Fibroblast of peridontal ligament (primary cell): Measurements from ENCODE around the gene PAK6.

Experiments
- DNase-seq: peaks from one replicate; pipeline ENCODE4 v3.0.0-alpha.2; 2010; ENCODE audit errors: extremely low read depth

Gene PAK6

GRCh38 chr15:40293006-40293405 lies 54.1 kb downstream of the PAK6 start:
- DNase-seq, result no peak

DNA sequence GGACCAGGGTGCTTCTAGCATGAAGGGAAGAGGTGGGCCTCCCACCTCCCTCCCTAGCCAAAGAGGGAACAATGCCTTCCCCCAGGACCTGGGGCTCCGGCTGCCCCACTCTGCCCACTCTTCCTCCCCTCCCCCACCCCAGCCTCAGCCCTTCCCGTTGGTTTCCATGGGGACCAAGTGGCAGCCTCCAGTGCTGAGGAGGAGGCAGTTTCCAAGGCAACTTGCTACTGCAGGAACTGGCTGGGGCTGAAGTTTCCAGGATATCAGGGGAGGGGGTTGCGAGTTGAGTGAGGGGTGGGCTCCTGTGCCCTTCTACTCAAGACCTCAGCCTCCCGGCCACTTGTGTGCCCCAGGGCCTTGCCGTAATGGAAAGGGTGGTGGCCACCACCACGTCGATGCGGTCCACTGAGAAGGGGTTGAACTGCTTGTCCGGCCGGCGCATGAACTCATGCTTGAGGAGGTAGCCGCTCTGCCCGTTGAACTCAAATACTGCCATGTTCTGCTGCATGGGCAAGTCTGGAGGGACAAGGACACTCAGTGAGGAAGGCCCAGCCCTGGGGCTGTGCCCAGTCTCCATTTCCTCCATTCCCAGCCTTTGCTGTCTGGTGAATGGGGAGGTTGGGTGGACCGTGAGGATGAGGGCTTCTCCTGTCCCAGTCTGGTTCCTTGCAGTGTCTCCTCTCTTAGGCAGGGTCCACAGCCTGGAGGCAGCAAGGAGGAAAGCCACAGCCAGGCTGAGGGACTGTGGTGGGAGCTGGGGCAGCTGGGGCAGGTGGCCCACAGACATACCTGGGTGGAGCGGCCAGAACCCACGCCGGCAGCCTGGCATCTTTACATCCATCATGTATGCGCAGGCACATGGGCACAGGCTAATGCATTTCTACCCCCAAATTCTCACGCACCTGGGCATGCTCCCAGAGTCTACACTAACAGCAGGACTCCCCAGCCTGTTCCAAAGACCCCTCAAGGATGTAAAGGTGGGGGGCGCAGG lies 55.3 kb downstream of the PAK6 start:
- DNase-seq, result no peak

DNA sequence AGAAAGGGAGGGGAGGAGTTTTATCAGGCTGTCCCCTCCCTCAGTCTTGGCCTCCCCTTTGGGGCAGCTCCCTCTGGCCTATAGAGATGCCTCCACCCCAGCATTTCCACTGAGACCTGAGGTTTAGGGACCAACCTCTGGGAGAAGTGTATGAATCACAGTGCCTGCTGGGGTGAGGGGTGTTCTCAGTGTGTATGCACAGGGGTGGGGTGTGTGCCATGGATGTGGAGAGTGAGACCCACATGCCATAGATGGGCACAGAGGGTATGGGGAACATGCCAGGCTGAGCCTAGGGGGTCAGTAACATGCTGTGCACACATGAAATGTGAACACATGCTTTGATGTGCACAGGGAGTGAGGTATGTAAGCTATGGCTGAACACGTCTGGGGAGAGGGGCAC lies 56.4 kb downstream of the PAK6 start:
- no peak for DNase-seq

GRCh38 chr15:40295877-40296560 lies 57.2 kb downstream of the PAK6 start:
- no peak for DNase-seq

DNA sequence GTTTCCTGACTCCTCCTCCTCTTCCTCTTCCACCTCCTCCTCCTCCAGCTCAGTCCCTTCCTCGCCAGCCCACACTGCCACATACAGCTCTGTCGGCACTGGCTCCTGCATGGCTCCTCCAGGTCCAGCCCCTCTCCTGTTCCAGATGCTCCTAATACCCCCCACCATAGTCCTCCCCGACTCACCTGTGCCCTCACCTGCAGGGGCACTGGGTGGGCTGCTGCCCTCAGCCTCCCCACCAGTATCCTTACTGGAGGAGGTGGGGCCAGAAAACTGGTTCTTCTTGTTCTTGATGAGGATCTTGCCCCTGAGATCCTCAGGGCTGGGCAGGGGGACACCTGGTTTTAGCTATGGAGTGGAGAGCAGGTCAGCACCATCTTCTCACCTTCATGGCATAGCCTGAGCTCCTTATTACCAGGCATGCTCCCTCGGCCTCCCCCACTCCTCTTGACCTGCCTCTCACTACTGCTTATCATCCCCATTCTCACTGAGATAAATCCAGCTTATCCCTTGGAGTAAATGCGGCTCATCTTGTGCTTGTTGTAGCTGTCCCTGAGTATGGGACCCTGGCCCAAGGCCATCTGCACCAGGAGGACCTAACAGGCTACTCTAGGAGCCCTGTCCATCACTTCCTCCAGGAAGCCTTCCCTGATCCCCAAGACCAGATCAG lies 57.8 kb downstream of the PAK6 start:
- no peak for DNase-seq

DNA sequence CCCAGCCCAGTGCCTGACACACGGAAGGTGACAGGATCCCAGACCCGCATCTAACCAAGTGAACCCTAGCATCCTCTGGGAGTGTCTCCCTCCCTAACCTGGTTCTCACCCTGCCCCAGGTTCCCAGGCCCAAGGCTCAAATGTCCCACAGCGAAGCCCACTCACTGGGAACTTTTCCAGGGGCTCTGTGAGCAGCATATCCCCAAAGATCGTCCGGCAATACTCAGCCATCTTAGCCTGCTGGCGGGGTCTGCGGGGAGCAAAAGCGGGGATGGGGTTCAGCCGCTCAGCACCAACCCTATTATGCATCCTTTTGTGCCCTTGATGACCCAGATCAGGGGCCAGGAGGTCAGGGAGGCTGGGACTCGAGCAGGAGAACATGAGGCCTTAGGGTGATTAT lies 58.5 kb downstream of the PAK6 start:
- no peak for DNase-seq

DNA sequence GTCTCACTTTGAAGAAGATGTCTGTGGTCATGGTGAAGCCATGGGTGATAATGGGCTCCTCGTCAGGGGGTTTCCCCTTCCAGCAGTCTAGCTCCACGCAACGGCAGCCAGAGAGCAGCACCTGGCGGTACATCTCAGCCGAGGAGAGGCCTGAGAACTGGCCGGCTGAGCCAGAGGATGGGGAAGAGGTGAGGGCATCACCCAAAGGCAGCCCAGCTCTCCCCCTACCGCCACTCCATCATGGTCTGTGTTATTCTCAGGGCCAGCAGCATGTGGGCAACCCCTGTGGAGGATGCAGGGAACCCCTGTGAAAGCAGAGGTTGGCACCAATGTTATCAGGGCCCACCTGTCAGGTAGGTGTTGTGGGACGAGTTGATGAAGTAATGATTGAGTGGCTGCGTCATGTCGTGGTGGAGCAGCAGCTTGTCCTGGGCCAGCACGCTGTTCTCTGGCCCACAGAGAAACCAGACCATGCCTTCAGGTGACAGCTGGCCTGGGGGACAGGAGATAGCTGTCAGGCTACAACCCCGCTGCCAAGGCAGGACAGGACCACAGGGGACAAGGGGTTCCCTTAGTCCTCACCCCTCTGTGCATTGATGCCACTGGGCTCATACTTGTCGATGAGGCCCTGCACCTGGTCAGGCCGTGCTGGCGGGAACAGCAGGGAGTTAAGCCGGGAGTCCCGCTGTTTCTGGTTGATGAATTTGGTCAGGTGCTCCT lies 59.5 kb downstream of the PAK6 start:
- DNase-seq, result no peak

GRCh38 chr15:40300367-40300766 lies 61.5 kb downstream of the PAK6 start:
- no peak for DNase-seq

GRCh38 chr15:40300771-40301170 lies 61.9 kb downstream of the PAK6 start:
- DNase-seq, result no peak

- DNase-seq, result no peak
These were observed 62.8 kb downstream of the PAK6 start for GRCh38 chr15:40301467-40302179.

DNA sequence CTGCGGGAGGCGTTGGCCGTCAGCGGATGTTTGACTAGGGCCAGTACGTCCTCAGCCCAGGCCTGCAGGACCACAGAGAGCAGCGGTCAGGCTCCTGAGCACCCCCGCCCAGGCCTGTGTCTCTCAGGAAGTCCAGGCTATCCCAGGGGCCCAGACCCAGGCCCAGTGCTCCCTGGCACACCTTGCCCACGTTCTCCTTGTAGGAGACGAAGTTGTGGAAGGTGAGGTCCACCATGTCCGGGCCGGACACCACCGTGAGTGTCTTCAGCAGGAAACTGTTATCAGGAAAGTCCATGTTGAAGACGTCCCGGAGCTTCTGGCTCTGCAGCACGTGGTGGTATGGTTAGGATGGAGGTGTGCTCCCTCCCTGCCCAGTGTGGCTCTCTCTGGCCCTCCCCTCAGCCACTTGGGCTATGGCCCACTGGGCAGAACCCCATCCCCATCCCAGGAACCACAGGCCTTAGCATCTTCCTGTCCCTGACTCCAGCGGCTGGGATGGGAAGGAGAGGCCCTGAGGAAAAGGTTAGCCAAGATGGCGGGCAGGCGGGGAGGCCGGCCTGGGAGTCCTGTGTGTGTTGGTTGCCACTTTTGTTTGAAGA lies 63.5 kb downstream of the PAK6 start:
- DNase-seq, result no peak

DNA sequence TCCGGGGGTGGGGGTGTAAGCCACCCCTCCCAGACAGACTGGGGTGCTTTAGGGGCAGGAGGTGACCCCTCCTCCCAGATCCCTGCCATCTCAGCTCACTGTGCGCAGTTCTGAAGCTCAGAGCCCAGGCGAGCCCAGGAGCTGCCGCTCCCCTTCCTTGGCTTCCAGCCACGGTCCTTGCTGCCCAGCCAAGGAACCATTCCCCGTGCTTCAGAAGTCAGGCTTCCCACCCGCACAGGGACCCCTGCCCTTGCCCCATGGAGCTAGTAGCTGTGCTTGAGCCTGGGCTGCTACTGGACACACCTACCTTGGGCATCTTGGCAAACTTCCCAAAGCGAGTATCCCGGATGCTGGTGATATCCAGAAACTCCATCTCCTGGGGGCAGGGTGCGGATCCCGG lies 64.1 kb downstream of the PAK6 start:
- no peak for DNase-seq

DNA sequence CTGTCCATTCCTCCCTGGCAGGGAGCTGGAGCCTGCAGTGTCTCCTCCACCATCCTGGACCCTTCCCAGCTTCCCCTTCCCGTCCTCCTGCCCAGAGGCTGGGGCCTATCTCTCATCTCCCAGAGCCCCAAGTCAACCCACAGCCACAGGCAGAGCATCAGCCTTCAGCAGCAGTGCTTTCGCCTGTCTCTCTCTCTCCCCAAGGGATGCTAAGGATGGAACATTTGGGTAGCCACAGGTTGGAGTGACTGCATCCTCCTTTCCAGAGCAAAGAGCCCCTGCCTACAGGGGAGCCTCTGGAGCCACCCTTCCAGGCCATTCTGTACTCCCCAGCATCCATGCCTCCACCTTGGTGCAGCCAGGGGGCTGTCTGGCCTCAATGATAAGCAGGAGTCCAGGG lies 64.7 kb downstream of the PAK6 start:
- DNase-seq, result no peak

DNA sequence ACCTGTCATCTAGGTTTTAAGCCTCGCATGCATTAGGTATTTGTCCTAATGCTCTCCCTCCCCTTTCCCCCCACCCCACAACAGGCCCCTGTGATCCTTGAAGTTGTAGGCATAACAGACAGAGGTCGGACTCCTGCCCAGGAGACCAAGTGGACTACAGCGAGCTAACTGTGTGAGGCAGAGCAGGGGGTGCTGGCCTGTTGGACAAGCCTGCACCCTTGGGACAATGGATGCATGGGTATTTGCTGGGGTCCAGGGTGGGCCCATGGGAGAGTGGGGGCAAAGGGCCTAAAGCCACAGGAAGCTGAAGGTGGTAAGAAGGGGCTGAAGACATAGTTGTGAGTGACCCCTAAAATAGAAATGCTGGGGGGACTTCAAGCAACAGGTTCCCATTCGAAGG lies 66.4 kb downstream of the PAK6 start:
- DNase-seq, result no peak

GRCh38 chr15:40306371-40306770 lies 67.5 kb downstream of the PAK6 start:
- no peak for DNase-seq

DNA sequence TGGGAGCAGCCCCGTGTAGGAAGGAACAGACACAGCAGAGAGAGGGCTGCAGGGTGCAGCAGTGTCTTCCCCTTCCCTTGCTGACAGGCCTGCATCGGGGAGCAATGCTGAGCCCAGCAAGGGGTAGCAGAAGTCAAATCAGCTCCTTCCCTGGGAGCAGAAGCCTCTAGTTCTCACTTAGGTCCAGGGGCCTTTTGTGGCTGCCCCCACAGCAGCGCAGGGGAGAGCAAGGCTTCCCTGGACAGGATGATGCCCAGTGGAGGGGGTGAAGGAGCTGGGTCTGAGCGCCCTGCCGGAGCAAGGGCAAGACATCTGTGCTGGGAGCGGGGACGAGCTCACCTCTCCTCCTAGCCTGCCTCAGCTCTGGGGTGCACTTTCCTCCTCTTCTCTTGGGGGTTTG lies 68.0 kb downstream of the PAK6 start:
- DNase-seq, result no peak

DNA sequence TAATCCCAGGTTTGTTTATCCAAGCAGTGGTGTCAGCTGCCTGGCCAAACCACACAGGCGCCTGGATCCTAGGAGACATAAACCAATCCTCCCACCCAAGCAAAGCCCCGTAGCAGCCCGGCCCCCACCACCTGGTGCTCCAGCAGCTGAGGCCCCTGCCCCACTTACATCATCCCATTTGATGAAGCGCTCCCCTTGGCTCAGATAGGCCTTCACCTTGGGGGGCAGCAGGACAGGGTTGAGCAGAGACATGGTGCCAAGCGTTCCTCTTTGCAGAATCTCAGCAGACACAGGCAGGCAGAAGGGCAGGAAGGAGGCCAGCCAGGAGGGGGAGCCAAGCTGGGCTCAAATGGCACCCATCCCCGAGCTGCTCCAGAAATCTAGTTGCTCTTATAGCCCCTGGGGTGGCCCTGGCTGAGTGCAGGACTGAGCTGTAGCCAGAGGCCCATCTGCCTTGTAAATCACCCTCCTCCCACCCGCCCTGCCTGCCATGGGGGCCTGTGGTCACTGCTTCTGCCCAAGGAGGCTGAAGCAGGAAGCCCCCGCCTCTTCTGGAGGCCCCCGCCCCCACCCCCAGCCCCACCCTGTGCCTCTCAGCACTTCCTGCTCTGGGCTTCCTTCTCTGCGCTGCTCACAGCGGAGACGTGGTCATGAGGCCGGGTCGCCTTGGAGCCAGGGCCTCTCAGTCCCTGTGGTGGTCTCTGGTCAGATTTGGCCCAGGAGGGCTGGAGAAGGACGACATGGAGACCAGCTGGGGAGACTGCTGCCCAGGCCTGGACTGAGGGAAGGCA lies 68.8 kb downstream of the PAK6 start, which contains the start of gene PLCB2:
Gene PLCB2 (minus strand): TSS at position 515 of the 791 bp plus-strand sequence. CDS start 263 bp downstream, at position 252.
- no peak for DNase-seq

DNA sequence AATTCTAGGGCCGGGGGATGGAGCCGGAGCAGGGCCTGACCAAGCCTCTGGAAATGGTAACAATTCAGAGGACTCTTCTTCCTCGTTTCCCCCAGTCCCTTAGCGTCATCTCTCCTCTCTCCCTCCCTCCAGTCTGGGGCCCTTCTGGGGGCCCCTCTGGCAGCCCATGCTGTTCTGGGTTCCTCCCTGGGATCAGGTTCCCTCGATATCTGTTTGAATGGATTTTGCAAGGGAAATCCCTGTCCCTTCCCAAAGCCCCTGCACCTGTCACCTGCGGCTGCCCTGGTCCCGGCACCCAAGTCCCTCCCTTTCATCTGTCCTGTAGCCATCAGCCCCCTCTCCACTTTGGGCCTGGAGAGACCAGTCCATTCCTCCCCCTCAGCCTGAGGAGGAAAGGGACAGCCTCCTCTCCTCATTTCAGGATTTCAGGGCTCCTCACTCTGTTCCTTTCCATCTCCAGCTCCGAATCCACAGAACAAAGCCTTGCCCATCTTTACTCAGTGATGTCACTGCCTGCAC lies 70.5 kb downstream of the PAK6 start:
- no peak for DNase-seq
